GM19240 (cell line): ENCODE results near the gene RETNLB.

Experiments used
- DNase-seq: peaks from one replicate; pipeline ENCODE4 v3.0.0; 2011; ENCODE audit warnings: low spot score; ENCODE audit not compliant: insufficient read length

RETNLB gene, protein sequence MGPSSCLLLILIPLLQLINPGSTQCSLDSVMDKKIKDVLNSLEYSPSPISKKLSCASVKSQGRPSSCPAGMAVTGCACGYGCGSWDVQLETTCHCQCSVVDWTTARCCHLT

DNA sequence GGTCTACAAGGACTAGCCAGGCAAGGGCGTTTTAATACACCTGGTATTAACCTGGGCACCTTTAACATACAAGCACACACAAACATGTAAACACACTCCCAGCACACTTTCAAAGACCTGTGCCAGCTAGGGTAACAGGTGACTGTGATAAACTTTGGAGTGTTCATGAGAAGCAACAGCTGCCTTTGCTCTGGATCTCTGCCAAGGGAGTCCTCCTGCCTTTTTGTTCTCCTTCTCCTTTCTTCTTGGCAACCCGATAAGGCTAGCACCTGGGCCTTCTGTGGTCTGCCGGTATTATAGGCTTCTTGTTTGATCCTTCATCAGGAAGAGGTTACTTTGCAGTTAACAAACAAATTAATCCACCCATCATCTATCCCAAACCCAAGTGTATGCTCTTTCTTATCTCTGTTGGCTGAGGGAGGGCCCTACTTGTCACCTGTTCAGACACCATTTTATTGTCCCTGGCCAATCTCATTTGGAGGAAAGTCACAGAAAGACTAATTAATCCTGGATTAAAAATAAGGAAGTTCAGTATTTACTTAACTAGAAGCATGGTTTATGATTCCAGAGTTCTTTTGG is at the start of gene RETNLB:
Gene RETNLB (minus strand): TSS at position 7 of the 579 bp plus-strand sequence. CDS start 225 bp downstream, outside the sequence.
- no peak for DNase-seq

DNA sequence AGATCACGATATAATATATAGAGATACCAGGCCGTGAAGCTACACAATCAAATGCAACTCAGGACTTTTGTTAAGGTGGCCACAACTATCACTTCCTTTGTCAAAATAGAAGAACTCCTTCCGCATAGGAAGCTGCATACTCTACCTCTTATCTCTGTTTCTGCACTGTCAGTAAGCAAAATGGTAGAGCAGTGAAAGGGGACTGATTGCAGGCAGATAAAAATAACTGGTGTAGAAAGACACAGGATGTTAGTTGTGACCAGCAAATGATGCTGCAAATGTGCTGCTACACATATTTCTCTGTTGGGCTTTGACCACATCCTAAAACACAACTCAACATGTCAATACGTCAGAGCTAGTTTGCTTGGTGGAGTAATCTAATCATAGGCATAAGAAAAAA is 49.1 kb upstream of the RETNLB start:
- no peak for DNase-seq

DNA sequence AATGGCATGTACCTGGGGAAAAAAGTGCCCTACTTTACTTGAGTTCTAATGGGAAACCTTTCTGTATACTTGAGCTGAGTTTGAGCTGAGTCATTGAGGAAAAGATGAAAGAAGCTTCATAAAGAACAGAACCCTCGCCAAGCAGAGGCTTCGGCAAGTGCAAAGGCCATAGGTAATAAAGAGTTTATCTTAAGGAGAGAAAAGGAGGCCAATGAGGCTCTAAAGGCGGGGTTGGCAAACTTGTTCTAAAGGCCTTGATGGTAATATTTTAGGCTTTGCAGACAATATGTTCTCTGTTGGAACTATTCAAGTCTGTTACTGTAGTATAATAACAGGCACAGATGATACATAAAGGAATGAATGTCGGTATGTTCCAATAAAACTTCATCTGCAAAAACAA is 47.8 kb upstream of the RETNLB start:
- no peak for DNase-seq

DNA sequence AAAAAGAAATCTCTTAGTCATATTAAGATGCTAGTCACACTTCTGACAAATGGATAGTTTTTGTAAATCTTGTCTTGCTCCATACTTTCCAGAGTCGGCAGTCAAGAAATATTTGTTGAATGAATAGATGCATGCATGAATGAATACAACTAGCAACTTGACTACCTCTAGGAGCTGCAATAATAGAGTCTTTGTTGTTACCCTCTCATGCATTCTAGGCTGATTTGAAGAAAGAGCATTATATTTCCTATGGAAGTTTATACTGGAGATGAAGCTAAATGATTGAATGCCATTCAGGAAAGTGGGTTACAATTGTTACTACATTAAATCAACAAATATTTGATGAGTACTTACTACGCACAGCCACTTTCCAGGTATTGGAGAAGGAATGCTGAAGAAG is 47.2 kb upstream of the RETNLB start:
- DNase-seq: no peak

DNA sequence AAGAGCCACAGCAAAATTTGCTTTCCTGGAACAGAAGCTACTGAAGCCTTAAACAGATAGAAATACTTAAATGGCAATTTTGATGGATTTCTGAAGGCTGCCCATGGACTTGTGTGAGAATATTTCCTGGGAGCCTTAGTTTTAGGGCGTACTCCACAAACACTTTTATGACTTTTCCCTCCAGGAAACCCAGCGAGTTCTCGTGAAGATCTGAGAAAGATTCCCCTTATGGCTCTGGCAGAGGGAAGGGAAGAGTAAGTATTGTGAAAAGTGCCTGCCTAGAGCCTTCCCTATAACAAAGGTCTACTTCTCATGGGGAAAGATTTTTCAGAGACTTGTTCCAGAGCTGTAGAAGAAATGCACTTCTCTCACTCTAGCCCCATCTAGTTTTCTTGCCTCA is 34.3 kb upstream of the RETNLB start:
- no peak for DNase-seq

DNA sequence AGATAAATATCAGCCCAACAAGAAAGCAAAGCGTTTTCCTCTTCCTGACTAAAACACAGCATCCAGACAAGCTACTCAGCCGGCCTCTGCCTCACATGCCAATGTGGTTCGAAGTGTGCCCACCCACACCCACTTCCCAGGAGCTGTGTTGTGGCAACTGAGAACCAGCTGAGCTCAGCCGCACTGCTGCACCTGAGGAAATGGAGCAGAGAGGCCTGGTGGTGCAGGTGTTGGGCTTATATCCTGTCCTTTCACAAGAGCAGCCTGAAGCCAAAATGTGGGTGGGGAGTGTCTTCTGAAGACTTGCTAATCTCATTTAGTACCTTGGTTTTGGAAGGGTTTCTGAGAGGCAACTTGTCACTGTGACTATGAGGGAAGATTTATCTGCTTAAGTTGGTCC is 23.0 kb upstream of the RETNLB start:
- no peak for DNase-seq

DNA sequence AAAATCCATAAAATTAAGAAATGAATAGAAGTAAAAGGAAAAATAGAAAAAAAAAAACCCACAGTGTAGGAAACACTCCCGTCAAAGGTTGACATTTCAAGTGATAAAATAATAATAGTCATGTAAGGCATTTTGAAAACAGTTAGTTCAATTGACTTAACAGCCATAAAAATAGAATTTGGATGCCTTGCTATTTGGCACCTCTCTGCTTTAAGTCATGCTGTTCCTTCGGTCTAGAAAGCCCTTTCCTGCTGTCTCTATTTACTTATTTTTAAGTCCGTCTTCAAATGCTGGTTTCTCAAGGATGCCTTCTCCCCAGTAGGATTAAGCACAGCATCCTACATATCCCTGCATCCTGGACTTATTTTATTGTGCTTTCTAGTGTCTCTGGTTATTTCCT is 22.3 kb upstream of the RETNLB start:
- no peak for DNase-seq

DNA sequence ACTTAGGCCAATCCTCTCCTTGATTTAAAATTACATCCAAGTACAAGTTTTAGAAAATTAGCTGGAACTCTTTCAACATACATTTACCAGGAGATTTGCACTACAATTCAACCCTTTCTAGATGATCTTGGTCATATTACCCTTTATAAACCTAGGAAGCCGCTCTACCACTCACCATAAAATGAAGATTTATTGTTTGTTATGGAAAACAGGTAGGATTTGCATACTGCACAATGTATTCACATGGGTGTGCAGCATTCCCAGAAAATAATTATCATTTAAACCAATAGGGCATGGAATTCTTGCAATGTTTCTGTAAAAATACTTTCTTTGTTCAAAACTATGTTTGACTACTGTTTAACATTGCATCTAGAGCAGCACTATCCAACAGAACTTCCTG is 18.4 kb upstream of the RETNLB start:
- DNase-seq: no peak

DNA sequence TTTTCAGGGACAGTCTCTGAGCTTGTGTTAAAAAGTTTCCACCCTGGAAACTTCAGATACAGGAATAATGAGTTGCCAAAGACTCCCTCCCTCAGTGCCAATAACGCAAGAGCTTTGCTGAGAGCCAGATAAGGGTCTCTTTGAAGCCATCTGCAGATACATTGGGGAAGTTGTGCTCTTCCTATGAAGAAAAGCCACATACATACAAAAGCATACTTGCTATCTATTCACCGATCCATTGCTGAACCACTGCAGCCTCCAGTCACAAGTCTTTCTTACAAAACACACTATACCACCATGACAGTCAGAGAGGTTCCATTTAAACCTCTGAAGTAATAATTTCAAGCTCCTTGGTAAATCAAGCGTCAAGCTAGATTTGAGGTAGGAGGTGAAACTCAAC is 10.0 kb upstream of the RETNLB start:
- no peak for DNase-seq

DNA sequence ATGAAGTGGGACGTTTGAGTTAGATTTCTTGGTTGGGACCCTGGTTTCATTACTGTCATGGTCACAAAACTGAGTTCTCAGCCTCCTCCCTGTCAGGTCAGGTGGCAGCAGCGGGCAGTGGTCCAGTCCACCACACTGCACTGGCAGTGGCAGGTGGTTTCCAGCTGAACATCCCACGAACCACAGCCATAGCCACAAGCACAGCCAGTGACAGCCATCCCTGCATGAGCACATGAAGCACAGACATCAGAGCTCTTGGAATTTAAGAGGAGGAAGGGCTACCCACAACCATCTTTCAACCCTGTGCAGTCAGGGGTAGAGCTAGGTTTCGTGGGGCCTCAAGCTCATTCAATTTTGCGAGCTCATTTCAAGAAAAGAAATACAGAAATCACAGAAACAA is 1.5 kb downstream of the RETNLB start:
- no peak for DNase-seq

DNA sequence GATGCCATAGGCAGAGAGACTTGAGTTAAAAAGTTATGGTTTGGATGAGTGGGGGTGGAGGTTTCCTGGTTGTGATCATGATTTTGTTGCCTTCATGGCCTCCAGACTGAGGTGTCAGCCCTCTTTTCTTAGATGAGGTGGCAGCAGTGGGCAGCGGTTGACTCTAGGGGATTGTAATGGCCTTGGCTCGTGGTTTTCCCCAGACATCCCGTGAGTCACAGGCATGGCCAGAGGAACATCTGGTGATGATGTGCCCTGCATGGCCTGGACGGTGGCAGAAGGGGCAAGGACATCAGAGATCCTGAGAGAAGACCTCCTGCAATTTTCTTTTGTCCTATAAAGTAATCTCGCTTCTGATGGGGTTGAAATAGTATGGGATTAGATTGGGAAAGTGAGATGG is 12.4 kb downstream of the RETNLB start:
- no peak for DNase-seq

DNA sequence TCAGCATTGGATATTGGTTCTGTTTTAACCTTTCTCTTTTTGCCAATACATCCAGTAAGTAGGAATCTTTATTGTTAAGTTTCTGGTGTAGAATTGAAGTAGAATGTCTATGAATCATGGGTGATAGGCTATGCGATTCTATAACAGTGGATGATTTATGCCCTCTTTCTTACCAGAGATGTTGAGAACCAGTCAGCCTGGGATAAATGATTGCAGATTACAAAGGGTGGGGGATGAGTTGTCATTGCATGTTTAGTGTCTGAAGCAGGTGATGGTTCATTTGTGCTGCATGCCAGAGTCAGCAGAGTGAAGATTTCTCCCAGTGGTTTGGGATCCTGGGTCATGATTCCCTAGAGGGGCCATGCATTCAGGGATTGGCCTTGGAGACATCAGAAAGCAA is 14.3 kb downstream of the RETNLB start:
- DNase-seq: no peak

DNA sequence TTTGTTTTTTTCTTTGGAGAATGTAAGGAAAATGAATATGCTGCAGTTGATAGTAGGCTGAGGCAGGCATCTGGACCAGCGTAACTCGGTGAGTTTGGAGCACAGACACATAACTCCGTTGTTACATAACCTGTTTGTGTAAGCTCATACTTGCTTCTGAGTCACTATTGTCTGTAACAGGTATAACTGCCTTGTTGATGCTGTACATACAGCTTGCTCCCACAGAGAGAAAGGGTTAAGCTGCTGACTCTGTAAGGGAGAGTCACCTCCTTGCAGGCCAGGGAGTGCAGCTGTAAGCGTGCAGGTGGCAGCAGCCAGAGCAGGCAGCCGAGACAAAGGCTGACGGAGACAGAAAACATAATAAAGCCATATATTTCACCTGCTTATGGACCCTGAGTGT is 20.4 kb downstream of the RETNLB start:
- DNase-seq: no peak

DNA sequence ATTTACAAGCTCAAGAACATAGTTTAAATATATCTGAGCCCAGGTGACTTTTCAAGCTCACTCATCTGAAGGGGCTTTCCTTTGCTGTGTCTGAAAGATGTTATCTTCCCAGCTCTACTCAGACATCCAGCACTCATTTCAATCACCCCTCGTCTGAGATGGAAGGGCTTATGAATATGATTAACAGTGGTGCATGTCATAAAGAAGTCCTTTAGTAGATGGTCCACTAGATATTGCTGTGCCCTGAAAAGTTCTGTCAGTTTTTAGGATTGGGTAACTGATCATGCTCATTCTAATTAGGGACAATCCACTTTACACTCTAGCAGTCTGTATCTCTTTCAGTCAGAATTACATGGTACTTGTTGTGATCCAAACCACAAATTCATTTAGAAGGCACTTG is 28.3 kb downstream of the RETNLB start:
- no peak for DNase-seq

DNA sequence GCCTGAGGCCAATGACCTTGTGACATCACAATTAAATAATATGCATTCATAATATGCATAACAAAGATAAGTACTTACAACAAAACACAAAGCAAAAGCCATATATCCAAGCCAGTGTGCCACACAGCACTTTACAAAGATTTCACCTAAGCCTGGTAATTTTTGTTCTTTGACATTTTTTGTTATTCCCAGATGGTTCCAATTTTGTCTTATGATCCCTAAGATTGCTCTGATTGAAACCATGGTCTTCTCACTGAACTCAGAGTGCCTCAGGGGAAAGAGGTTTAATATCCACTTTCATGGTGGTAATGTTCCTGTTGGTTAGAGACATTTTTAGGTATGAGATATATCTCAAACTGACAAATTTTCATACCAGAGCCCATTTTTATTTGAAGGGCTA is 29.1 kb downstream of the RETNLB start:
- DNase-seq: no peak

DNA sequence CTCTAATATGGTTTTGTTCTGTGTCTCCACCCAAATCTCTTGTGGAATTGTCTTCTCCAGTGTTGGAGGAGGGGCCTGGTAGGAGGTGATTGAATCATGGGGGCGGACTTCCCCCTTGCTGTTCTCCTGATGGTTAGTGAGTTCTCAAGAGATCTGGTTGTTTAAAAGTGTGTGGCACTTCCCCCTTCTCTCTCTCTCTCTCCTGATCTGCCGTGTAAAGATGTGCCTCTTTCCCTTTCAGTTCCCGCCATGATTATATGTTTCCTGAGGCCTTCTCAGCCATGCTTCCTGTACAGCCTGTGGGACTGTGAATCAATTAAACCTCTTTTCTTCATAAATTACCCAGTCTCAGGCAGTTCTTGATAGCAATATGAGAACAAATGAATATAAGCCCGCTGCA is 33.1 kb downstream of the RETNLB start:
- DNase-seq: no peak

DNA sequence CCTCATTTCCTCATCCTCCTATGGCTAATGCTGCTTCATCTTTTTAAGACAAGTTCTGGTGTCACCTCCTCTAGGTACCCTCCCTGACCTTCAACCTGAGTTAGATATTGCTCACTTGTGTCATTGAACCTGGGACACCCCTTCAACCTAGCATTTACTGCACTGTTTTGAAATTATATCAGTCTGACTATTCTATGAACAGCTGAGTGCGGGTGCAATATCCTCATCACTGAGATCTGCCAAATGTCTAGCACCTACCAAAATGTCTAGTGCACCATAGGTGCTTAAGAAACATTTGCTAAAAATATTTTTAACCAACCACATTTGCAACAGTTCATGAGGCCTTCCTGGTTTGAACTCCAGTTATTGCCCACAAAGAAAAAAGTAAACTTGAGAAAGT is 34.5 kb downstream of the RETNLB start:
- no peak for DNase-seq

DNA sequence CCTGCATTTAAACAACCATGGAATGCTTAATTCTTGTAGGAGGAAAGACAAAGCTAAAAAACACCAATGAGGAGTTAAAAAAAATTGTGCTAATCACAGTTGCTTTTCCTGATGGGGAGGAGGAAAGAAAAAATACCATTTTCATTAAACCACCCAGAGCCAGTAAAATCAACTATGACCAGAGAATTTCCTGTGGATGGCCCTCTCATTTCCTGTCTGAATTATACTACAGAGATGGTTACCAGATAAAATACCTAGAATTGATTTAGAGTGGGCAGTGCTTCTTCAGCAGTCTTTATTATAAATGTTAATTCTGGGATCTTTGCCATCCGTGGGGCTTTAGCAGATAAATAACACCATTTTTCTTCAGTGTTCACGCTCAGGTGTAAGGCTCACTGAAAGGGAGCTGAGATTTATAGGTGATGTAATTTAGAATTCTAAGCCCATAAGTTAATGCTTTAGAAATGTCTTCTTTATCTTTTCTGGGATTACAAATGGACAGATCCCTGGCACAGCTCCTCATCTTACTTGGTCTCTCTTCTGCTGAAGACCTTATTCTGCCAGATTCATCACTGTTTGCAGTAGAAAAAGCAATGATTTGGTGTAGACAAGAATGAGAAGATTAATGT is 37.9 kb downstream of the RETNLB start:
- DNase-seq: no peak

DNA sequence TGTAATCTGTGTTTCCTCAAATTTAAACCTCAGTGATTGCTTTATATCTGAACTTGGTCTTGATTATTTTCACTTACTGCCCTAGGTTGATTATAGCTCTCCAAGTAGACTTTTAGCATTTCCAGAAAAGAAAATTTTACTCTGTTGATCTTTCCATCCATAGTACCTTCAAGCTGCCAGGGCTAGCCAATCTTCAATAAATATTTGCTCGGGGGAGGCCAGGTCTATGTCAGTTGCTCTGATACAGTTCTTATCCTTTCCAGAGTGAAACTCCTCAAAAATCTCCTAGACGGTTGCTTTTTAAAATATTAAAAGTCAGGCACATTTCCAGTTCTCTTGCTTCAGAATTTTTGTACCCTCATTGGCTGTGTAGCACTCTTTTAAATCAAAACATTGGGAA is 38.8 kb downstream of the RETNLB start:
- no peak for DNase-seq

DNA sequence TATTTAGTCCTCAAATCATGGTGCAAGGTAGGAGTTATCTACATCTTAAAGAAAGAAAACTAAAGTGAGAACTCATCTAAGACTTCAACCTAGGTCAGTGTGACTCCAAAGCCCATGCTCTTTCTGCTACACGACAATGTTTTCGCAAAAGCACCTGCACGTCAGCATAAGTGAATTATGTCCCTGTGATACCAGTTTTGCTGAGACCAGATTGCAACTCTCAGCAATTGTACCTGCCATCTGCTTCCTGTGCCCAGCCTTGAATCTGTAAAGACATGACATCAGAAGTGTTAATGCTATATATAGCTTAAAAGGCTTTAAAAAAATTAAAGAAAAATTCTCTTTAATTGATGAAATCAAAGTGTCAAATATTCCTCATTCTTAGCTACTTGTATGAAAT is 43.4 kb downstream of the RETNLB start:
- no peak for DNase-seq

DNA sequence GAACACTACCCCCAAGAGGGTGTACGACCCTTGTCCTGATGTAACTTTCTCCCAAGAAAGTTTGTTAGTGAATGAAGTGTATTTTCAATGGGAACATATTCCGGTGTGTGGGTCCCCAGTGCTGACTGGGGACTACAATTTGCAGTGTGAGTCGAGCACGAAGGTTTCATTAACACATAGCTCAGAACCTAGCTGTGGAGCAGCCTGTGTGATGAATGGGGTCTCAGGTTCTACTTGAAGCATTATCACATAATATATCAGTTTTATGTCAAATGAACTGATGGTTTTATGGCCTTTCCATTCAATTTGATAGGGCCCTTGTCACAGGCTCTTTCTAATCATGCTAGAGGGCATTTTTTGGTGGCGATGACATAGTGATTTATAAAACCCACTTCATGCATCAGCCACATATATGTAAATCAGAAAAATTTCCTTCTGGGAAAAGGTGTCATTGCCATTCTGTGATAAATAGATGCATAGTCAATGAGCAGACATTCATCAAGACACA is 44.1 kb downstream of the RETNLB start:
- DNase-seq: no peak
